ENCODE data around the gene AOAH. TPM values are rescaled to one million over a fixed set of nuclear protein-coding genes. Genes with fewer than 3 reads are reported as not detected.

The AOAH gene
- total RNA-seq, 1 donor from 2014 or later = 5.5 TPM

DNA sequence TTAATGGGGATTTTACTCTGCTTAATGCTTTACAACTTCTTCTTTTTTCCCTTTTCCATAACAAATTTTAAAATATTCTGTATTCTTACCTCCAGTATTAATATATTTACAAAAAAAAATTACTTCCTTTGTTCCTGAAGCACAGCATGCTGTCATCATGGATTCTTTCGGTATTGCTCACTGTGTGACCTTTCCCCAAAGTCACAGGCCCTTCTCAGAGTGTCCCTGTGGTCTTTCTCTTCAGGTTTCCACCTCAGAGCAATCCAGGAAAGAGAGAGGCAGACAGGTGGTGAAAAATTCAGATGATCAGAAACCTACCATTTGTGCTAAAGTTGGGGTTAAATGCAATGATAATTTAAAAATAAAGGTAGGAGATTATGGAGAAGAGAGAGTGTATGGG lies 13.0 kb downstream of the AOAH start:
- H3K27ac ChIP-seq = no peak overlapping the region
- Mint-ChIP-seq H3K27me3 (ENCODE audit: insufficient read depth, low read depth) (peaks cover 3% of the 10 kb centered on the region), H3K9me3 (peaks cover 5% of the 10 kb centered on the region), H3K4me3 (no peak overlapping the region), H3K4me1 (no peaks in the 10 kb centered on the region), H3K36me3 (no peaks in the 10 kb centered on the region), H3K27ac (no peak overlapping the region)
- H3K27me3 ChIP-seq = no peaks in the 10 kb centered on the region
- H3K4me3 ChIP-seq = no peak overlapping the region
- no peaks in the 10 kb centered on the region for H3K4me1 ChIP-seq
- no peak overlapping the region for H3K4me2 ChIP-seq
- H3K9ac ChIP-seq = no peak overlapping the region
- H3K36me3 ChIP-seq = no peaks in the 10 kb centered on the region
- no peaks in the 10 kb centered on the region for H3F3A ChIP-seq (ENCODE audit: low read depth)
- TF ChIP-seq, protein P1, sequence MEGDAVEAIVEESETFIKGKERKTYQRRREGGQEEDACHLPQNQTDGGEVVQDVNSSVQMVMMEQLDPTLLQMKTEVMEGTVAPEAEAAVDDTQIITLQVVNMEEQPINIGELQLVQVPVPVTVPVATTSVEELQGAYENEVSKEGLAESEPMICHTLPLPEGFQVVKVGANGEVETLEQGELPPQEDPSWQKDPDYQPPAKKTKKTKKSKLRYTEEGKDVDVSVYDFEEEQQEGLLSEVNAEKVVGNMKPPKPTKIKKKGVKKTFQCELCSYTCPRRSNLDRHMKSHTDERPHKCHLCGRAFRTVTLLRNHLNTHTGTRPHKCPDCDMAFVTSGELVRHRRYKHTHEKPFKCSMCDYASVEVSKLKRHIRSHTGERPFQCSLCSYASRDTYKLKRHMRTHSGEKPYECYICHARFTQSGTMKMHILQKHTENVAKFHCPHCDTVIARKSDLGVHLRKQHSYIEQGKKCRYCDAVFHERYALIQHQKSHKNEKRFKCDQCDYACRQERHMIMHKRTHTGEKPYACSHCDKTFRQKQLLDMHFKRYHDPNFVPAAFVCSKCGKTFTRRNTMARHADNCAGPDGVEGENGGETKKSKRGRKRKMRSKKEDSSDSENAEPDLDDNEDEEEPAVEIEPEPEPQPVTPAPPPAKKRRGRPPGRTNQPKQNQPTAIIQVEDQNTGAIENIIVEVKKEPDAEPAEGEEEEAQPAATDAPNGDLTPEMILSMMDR (IDR thresholded peaks at IDR 0.05) = no peak
- TF ChIP-seq EZH2phosphoT487 (IDR thresholded peaks at IDR 0.05) = no peak
- no peak for TF ChIP-seq EZH2 (IDR thresholded peaks at IDR 0.05)
- no peak for DNase-seq (ENCODE audit: low spot score)
- no peaks in the 10 kb centered on the region for H4K20me1 ChIP-seq (ENCODE audit: low read depth)
- no peak overlapping the region for H2AFZ ChIP-seq (replicated peaks)
- no peaks in the 10 kb centered on the region for H3K79me2 ChIP-seq (ENCODE audit: low read depth)
- no peaks in the 10 kb centered on the region for H3K9me3 ChIP-seq (ENCODE audit: low read depth)

DNA sequence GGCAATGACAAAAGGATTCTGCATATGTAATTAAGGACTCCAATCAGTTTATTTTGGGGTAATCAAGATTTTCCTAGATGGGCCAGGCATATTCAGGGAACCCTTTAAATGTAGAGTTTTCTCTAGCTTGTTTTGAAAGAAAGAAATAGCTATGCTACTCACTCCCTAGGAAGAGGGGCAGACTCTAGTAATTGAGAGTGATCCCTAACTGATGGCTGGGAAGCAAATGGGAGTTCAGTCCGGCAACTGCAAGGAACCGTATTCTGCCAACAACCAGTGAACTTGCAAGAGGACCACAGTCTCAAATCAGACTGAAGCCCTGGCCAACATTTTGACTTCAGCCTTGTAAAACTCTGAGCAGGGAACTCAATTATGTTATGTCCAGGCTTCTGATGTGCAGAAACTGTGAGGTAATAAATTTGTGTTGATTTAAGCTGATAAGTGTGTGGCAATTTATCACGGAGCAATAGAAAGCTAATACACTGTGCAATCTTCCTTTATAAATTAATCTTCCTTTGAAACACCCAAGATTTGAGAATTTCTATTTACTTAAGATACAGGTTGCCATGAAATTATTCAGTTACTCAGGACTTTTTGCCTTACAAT lies 14.0 kb downstream of the AOAH start:
- Histone ChIP-seq H3F3A (ENCODE audit: low read depth) (no peaks in the 10 kb centered on the region), H3K79me2 (ENCODE audit: low read depth) (no peaks in the 10 kb centered on the region), H3K27me3 (no peaks in the 10 kb centered on the region), H3K9me3 (ENCODE audit: low read depth) (no peaks in the 10 kb centered on the region), H3K36me3 (no peaks in the 10 kb centered on the region), H3K27ac (no peak overlapping the region), H4K20me1 (ENCODE audit: low read depth) (no peaks in the 10 kb centered on the region), H3K4me2 (no peak overlapping the region), H3K4me3 (no peak overlapping the region), H3K4me1 (no peaks in the 10 kb centered on the region), H2AFZ (replicated peaks) (no peak overlapping the region), H3K9ac (no peak overlapping the region)
- peaks cover 3% of the 10 kb centered on the region for H3K27me3 Mint-ChIP-seq (ENCODE audit: insufficient read depth, low read depth)
- peaks cover 5% of the 10 kb centered on the region for H3K9me3 Mint-ChIP-seq
- no peak overlapping the region for H3K4me3 Mint-ChIP-seq
- TF ChIP-seq EZH2phosphoT487 (IDR thresholded peaks at IDR 0.05) (no peak), EZH2 (IDR thresholded peaks at IDR 0.05) (no peak)
- TF ChIP-seq, protein P1 (IDR thresholded peaks at IDR 0.05) = no peak
- H3K4me1 Mint-ChIP-seq = no peaks in the 10 kb centered on the region
- H3K27ac Mint-ChIP-seq = no peak overlapping the region
- no peaks in the 10 kb centered on the region for H3K36me3 Mint-ChIP-seq
- DNase-seq (ENCODE audit: low spot score) = no peak

DNA sequence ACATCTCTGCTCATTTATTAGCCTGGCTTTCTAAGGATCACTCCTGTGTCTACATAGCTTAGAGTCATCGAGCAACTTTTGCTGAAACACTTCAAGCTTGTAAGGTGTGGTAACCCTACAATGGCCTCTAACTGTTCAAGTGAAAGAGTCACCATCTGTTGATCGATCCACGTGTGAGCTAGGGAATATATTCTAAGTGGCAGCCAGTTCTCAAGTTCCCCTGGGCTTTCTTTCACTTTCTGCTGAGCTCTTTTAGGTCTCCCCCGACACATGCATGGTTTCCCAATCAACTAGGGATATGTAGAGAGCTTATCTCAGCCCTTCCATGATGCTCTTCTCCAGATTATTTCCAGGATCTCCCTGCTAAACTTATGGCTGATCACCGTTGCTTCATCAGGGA lies 15.5 kb downstream of the AOAH start:
- Mint-ChIP-seq H3K27ac (no peak overlapping the region), H3K36me3 (no peaks in the 10 kb centered on the region), H3K9me3 (peaks cover 10% of the 10 kb centered on the region), H3K4me1 (no peaks in the 10 kb centered on the region), H3K27me3 (ENCODE audit: insufficient read depth, low read depth) (peaks cover 3% of the 10 kb centered on the region), H3K4me3 (no peak overlapping the region)
- no peaks in the 10 kb centered on the region for H3K27me3 ChIP-seq
- no peak overlapping the region for H3K4me3 ChIP-seq
- H3K4me2 ChIP-seq = no peak overlapping the region
- no peak for DNase-seq (ENCODE audit: low spot score)
- no peak overlapping the region for H3K9ac ChIP-seq
- H3K27ac ChIP-seq = no peak overlapping the region
- TF ChIP-seq, protein P1 (IDR thresholded peaks at IDR 0.05) = no peak
- TF ChIP-seq EZH2phosphoT487 (IDR thresholded peaks at IDR 0.05) (no peak), EZH2 (IDR thresholded peaks at IDR 0.05) (no peak)
- no peaks in the 10 kb centered on the region for H4K20me1 ChIP-seq (ENCODE audit: low read depth)
- no peaks in the 10 kb centered on the region for H3K79me2 ChIP-seq (ENCODE audit: low read depth)
- no peaks in the 10 kb centered on the region for H3K9me3 ChIP-seq (ENCODE audit: low read depth)
- no peaks in the 10 kb centered on the region for H3F3A ChIP-seq (ENCODE audit: low read depth)
- no peaks in the 10 kb centered on the region for H3K4me1 ChIP-seq
- H2AFZ ChIP-seq (replicated peaks) = peak overlapping the region; percentile 82
- no peaks in the 10 kb centered on the region for H3K36me3 ChIP-seq

All from neural progenitor cell (in vitro differentiated cells).